PC-3 (cell line): ENCODE data around the gene EIF4G3.

Experiments used
- EZH2 ChIP-seq: fragments of 300-600 bp; sonication (generic); IDR thresholded peaks from one replicate; pipeline ENCODE4 v1.6.1; 2017; ENCODE audit warnings: antibody characterized with exemption, mild to moderate bottlenecking, low read length; ENCODE audit not compliant: unreplicated experiment
- EZH2phosphoT487 ChIP-seq: fragments of 300-600 bp; sonication (generic); IDR thresholded peaks from 2 replicates; pipeline ENCODE4 v1.6.1; 2018; ENCODE audit warnings: mild to moderate bottlenecking, antibody characterized with exemption, low read length, borderline replicate concordance
- TF ChIP-seq, protein P1 (sequence below): fragments of 300-600 bp; sonication (generic); conservative IDR thresholded peaks from 2 replicates; pipeline ENCODE4 v1.5.1; 2017; ENCODE audit warnings: antibody characterized with exemption, low read depth, mild to moderate bottlenecking, low read length

DNA sequence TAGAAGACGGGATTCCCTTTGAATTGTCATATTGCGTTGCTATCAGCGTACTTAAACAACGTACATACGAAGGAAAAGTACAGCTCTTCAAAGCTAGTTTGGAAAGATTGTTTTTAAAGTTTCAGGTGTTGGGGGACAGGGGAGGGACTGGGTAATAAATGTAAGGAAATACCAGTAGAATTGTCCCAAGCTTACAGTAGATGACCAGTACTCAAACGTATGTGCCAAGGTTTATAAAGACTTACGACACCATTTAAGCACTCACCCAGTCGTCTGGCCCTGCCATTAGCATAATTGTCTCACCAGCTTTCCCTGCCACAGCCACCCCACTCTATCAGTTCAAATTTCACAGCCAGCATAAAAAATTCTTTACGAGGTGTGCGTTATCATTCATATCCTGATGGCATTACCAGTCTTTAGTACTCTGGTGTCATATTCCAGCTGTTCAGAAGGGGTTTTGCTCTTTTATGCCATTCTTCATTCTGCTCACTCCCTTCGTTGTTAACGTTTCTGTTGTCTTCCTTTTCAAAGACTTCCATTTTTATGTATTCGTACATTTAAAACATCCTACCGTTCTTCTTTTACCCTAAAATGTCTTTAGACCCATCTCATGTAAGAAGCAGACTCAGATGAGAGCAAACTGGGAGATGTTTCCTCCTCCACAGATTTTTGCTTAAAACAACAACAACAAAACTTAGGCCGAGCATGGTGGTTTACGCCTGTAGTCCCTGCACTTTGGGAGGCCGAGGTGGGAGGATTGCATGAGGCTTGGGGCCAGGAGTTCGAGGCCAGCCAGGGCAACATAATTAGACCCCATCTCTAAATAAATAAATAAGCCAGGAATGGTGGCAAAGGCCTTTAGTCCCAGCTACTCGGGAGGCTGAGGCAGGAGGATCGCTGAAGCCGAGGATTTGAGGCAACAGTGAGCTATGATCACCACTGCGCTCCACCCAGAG lies 388.6 kb downstream of the EIF4G3 start:
- TF ChIP-seq, protein P1, sequence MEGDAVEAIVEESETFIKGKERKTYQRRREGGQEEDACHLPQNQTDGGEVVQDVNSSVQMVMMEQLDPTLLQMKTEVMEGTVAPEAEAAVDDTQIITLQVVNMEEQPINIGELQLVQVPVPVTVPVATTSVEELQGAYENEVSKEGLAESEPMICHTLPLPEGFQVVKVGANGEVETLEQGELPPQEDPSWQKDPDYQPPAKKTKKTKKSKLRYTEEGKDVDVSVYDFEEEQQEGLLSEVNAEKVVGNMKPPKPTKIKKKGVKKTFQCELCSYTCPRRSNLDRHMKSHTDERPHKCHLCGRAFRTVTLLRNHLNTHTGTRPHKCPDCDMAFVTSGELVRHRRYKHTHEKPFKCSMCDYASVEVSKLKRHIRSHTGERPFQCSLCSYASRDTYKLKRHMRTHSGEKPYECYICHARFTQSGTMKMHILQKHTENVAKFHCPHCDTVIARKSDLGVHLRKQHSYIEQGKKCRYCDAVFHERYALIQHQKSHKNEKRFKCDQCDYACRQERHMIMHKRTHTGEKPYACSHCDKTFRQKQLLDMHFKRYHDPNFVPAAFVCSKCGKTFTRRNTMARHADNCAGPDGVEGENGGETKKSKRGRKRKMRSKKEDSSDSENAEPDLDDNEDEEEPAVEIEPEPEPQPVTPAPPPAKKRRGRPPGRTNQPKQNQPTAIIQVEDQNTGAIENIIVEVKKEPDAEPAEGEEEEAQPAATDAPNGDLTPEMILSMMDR, result no peak
- TF ChIP-seq EZH2, result no peak
- no peak for TF ChIP-seq EZH2phosphoT487
